Endothelial cell of umbilical vein (primary cell): ENCODE data around the gene SLCO2B1. TPM values are rescaled to one million over a fixed set of nuclear protein-coding genes. Genes with fewer than 3 reads are reported as not detected.

Experiments used
- BruUV-seq: library from RNA; stranded (reverse); fragments of 400-500 nt; replicated peaks from 2 replicates; lab custom pipeline; 2021; lab: Mats Ljungman, UMichigan
- CTCF ChIA-PET: fragments of 300-600, 350-600 bp; sonication (Branson Sonifier 250); formaldehyde crosslinking; loops from one replicate; lab custom pipeline; 2021; ENCODE audit warnings: antibody characterized with exemption, inconsistent platforms; lab: Charles Lee
- POLR2A ChIA-PET: fragments of 300-600, 350-600 bp; sonication (Branson Sonifier 250); formaldehyde crosslinking; loops from one replicate; lab custom pipeline; 2021; ENCODE audit warnings: antibody characterized with exemption, inconsistent platforms; lab: Charles Lee
- DNase-seq: peaks from one replicate; pipeline ENCODE4 v3.0.0-alpha.2; 2011; ENCODE audit warnings: low read depth, low spot score
- FAIRE-seq: peaks from 2 replicates; lab custom pipeline; 2011; peaks lifted over from hg19 to GRCh38; lab: Jason Lieb, UNC
- H2AFZ ChIP-seq: 2 replicates; pipeline ENCODE4 v1.6.0; 2012; ENCODE audit warnings: low read depth, low read length, control low read depth, inconsistent platforms
- H3K27ac ChIP-seq: 2 replicates; pipeline ENCODE4 v1.5.1; 2011; ENCODE audit warnings: low read depth, mild to moderate bottlenecking, control low read depth, low read length, moderate library complexity; ENCODE audit not compliant: insufficient read depth
- H3K27me3 ChIP-seq, 2 experiments: 2 replicates each; pipeline versions ENCODE4 v1.6.0 to v1.6.1; 2011; ENCODE audit warnings: low read length in 2 of 2, mixed read lengths in 1 of 2; ENCODE audit not compliant: control insufficient read depth in 2 of 2, insufficient read depth in 2 of 2
- H3K36me3 ChIP-seq, 2 experiments: 2 replicates in 1 of 2; 3 replicates in 1 of 2; pipeline ENCODE4 v1.5.1; 2011; ENCODE audit warnings: low read length in 2 of 2, mild to moderate bottlenecking in 1 of 2, moderate library complexity in 1 of 2; ENCODE audit not compliant: control insufficient read depth in 2 of 2, insufficient read depth in 2 of 2; ENCODE audit errors: extremely low read depth in 1 of 2
- H3K4me1 ChIP-seq: 3 replicates; pipeline ENCODE4 v1.5.1; 2011; ENCODE audit warnings: mild to moderate bottlenecking, low read length; ENCODE audit not compliant: control insufficient read depth, insufficient read depth; ENCODE audit errors: extremely low read depth
- H3K4me2 ChIP-seq: 2 replicates; pipeline ENCODE4 v1.6.1; 2011; ENCODE audit warnings: low read length, control low read depth, mixed read lengths; ENCODE audit not compliant: insufficient read depth
- H3K4me3 ChIP-seq, 3 experiments: fragments of 200-600 bp in 1 of 3; sonication (generic), shearing (Covaris generic) in 1 of 3; replicated peaks in 1 of 3; 2 replicates each; pipeline ENCODE4 v1.5.1; 2011 to 2016; ENCODE audit warnings: control low read depth in 3 of 3, low read length in 3 of 3, mild to moderate bottlenecking in 2 of 3, inconsistent platforms in 1 of 3, low read depth in 1 of 3, moderate library complexity in 1 of 3; ENCODE audit not compliant: insufficient read depth in 1 of 3
- H3K79me2 ChIP-seq: 2 replicates; pipeline ENCODE4 v1.6.0; 2012; ENCODE audit warnings: low read length, inconsistent platforms; ENCODE audit not compliant: control insufficient read depth, insufficient read depth
- H3K9ac ChIP-seq: replicated peaks from 2 replicates; pipeline ENCODE3; 2011; ENCODE audit warnings: low read length, control low read depth; ENCODE audit not compliant: insufficient read depth; ENCODE audit errors: extremely low read depth
- H3K9me1 ChIP-seq: replicated peaks from 3 replicates; pipeline ENCODE4 v1.6.0; 2011; ENCODE audit warnings: mild to moderate bottlenecking, low read length; ENCODE audit not compliant: control insufficient read depth, insufficient read depth; ENCODE audit errors: extremely low read depth
- H3K9me3 ChIP-seq: replicated peaks from 2 replicates; pipeline ENCODE4 v1.5.1; 2012; ENCODE audit warnings: low read length, inconsistent platforms; ENCODE audit not compliant: control insufficient read depth, insufficient read depth
- H4K20me1 ChIP-seq: replicated peaks from 2 replicates; pipeline ENCODE3; 2011; ENCODE audit warnings: mild to moderate bottlenecking, low read length; ENCODE audit not compliant: control insufficient read depth, insufficient read depth; ENCODE audit errors: extremely low read depth
- EZH2 ChIP-seq: IDR thresholded peaks from 2 replicates; pipeline ENCODE4 v1.6.1; 2012; ENCODE audit warnings: borderline replicate concordance, low read depth, mild to moderate bottlenecking, moderate library complexity, low read length, inconsistent platforms; ENCODE audit not compliant: severe bottlenecking
- FOS ChIP-seq: IDR thresholded peaks from 2 replicates; pipeline ENCODE4 v1.6.1; 2011; ENCODE audit warnings: mild to moderate bottlenecking, low read length, moderate library complexity, borderline replicate concordance; ENCODE audit not compliant: insufficient read depth
- GATA2 ChIP-seq: IDR thresholded peaks from 2 replicates; pipeline ENCODE4 v1.7.0; 2011; ENCODE audit warnings: low read depth, mild to moderate bottlenecking, moderate library complexity, mixed read lengths, low read length; ENCODE audit not compliant: insufficient read length, insufficient read depth
- JUN ChIP-seq: IDR thresholded peaks from 2 replicates; pipeline ENCODE4 v1.6.1; 2011; ENCODE audit warnings: borderline replicate concordance, low read depth; ENCODE audit not compliant: insufficient read length, insufficient read depth
- MYC ChIP-seq: IDR thresholded peaks from one replicate; pipeline ENCODE4 v1.6.1; 2011; ENCODE audit warnings: mild to moderate bottlenecking, low read depth, low read length
- POLR2A ChIP-seq: IDR thresholded peaks from 2 replicates; pipeline ENCODE4 v1.6.1; 2012; ENCODE audit warnings: low read depth, mild to moderate bottlenecking, control low read depth, low read length
- POLR2AphosphoS5 ChIP-seq: IDR thresholded peaks from 2 replicates; pipeline ENCODE4 v1.6.1; 2012; ENCODE audit warnings: low read depth, mild to moderate bottlenecking, control low read depth, low read length, moderate library complexity; ENCODE audit not compliant: insufficient read depth
- dilution Hi-C: fragments of 300-500 bp; cut with MboI; formaldehyde crosslinking; loops from one replicate; pipeline ENCODE4 v1.15.0; 2019; ENCODE audit warnings: low sequenced_read_pairs; ENCODE audit not compliant: extremely low pct_ligation_motif_present
- intact Hi-C: fragments of 100-400 bp; cut with micrococcal nuclease; formaldehyde crosslinking; loops from one replicate; pipeline ENCODE4 v1.10.0; 2022
- polyA plus RNA-seq, 4 experiments: library from polyadenylated mRNA; depleted of rRNA in 3 of 4; stranded (reverse) in 3 of 4; unstranded in 1 of 4; fragments of >200 nt; gene quantifications; 2 replicates each; pipeline versions ENCODE4 v1.2.1 to v1.2.3, GENCODE V29; 2011 to 2012; ENCODE audit warnings: missing spikeins in 1 of 4
- total RNA-seq: library from RNA; stranded (reverse); gene quantifications from 2 replicates; pipeline ENCODE4 v1.2.3, GENCODE V29; 2021
- TF ChIP-seq, protein P1 (sequence below): IDR thresholded peaks from 2 replicates; pipeline ENCODE4 v1.6.1; 2011; ENCODE audit not compliant: insufficient read depth, insufficient read length
- TF ChIP-seq, protein P2 (sequence below), 2 donors: IDR thresholded peaks; 1 replicate in 1 of 2; 2 replicates in 1 of 2; pipeline ENCODE4 v1.5.1; 2011; ENCODE audit warnings: low read length in 2 of 2, mild to moderate bottlenecking in 2 of 2, moderate library complexity in 2 of 2, control low read depth in 1 of 2, inconsistent platforms in 1 of 2, low read depth in 1 of 2; ENCODE audit not compliant: insufficient read depth in 1 of 2; ENCODE audit errors: extremely low read depth in 1 of 2

The SLCO2B1 gene
- total and polyA plus RNA-seq, 2 donors (not counting 3 experiments of a cell fraction or from before 2014, with no cell fraction given): 0.04 TPM; not detected in 1

DNA sequence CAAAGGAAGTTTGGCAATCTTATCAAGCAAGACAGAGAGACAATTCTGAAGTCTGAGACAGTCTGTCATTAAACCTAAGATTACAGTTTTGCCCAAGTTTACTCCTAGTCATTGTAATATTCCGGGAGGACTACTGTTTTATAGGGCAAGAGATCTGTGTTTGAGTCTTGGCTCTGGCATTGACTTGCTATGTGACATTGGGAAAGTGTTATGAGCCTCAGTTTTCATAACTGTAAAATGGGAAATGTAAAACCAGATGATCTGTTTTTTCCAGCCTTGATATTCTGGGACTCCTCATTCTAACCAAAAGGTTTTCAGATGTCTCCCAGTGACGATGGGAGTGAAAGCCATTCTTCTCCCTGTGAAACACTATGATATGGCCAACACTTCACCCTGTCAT is 24.3 kb upstream of the SLCO2B1 start:
- DNase-seq (no peak), FAIRE-seq (no peak)
- dilution Hi-C loops: no loop called here
- no peak overlapping the region for H3K4me2 ChIP-seq
- intact Hi-C loops: no loop called here
- no peaks in the 10 kb centered on the region for H4K20me1 ChIP-seq
- H3K9ac ChIP-seq: no peak overlapping the region
- POLR2A ChIA-PET: no interaction called here
- no peak overlapping the region for H3K27ac ChIP-seq
- no peaks in the 10 kb centered on the region for H3K36me3 ChIP-seq
- no peaks in the 10 kb centered on the region for H3K9me1 ChIP-seq
- CTCF ChIA-PET: interaction anchor here (0.6 to 5.8 kb wide), 3 partner anchors 14 to 197 kb away, joined by 3 to 34 read pairs (median 3); no protein-coding TSS in a partner anchor
- peaks cover 0 to 4% of the 10 kb centered on the region in 2 experiments for H3K27me3 ChIP-seq
- H3K4me1 ChIP-seq: no peaks in the 10 kb centered on the region
- H3K4me3 ChIP-seq: no peak overlapping the region
- H2AFZ ChIP-seq: no peak overlapping the region
- BruUV-seq: no TSS peak
- no peak for TF ChIP-seq EZH2
- no peak for TF ChIP-seq MYC
- TF ChIP-seq GATA2: no peak
- no peak for TF ChIP-seq JUN
- TF ChIP-seq FOS: no peak
- TF ChIP-seq POLR2AphosphoS5: no peak
- TF ChIP-seq, protein P1, sequence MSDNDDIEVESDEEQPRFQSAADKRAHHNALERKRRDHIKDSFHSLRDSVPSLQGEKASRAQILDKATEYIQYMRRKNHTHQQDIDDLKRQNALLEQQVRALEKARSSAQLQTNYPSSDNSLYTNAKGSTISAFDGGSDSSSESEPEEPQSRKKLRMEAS: no peak
- TF ChIP-seq, protein P2, sequence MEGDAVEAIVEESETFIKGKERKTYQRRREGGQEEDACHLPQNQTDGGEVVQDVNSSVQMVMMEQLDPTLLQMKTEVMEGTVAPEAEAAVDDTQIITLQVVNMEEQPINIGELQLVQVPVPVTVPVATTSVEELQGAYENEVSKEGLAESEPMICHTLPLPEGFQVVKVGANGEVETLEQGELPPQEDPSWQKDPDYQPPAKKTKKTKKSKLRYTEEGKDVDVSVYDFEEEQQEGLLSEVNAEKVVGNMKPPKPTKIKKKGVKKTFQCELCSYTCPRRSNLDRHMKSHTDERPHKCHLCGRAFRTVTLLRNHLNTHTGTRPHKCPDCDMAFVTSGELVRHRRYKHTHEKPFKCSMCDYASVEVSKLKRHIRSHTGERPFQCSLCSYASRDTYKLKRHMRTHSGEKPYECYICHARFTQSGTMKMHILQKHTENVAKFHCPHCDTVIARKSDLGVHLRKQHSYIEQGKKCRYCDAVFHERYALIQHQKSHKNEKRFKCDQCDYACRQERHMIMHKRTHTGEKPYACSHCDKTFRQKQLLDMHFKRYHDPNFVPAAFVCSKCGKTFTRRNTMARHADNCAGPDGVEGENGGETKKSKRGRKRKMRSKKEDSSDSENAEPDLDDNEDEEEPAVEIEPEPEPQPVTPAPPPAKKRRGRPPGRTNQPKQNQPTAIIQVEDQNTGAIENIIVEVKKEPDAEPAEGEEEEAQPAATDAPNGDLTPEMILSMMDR (IDR thresholded peaks at IDR 0.05; ENCODE audit: extremely low read depth in 1 of 2, insufficient read depth in 1 of 2, low read depth in 1 of 2, low read length in 2 of 2): no peak
- TF ChIP-seq POLR2A: no peak
- no peaks in the 10 kb centered on the region for H3K9me3 ChIP-seq
- no peaks in the 10 kb centered on the region for H3K79me2 ChIP-seq
